ENCODE results near the gene SLC22A17. TPM values are rescaled to one million over a fixed set of nuclear protein-coding genes. Genes with fewer than 3 reads are reported as not detected.

The SLC22A17 gene
- total and polyA plus RNA-seq, 2 of the 13 experiments (the other 11 are each of a cell fraction or from before 2014, with no cell fraction given): 0.95 to 1.1 TPM

GRCh38 chr14:23306412-23307145 is 46.1 kb downstream of the SLC22A17 start, which contains the start of gene BCL2L2 (continued):
- TF ChIP-seq TFAP4 (IDR thresholded peaks at IDR 0.05; ENCODE audit: borderline replicate concordance, low read depth) (peak; percentile 90), ZC3H13 (CRISPR knock-in tag; IDR thresholded peaks at IDR 0.05) (no peak), TCF12 (IDR thresholded peaks at IDR 0.05) (no peak), TCF12 (CRISPR knock-in tag; IDR thresholded peaks at IDR 0.05) (peak; percentile 89; the same call in 1 of the 2 replicates), STAT5B (CRISPR knock-in tag; IDR thresholded peaks at IDR 0.05) (peak; percentile 29; the same call in 1 of the 2 replicates), HNRNPL (IDR thresholded peaks at IDR 0.05; ENCODE audit: low read depth, low read length) (peak; percentile 88), ZBTB40 (IDR thresholded peaks at IDR 0.05) (no peak), ZBTB40 (CRISPR knock-in tag; IDR thresholded peaks at IDR 0.05) (peak; percentile 90), ZBTB34 (CRISPR knock-in tag; IDR thresholded peaks at IDR 0.05) (peak; percentile 97), FIP1L1 (IDR thresholded peaks at IDR 0.05; ENCODE audit: borderline replicate concordance, insufficient read depth, low read depth, low read length) (0 out of 2 replicates have a peak, but pooled peaks have one; percentile 92), ZNF609 (CRISPR knock-in tag; IDR thresholded peaks at IDR 0.05; ENCODE audit: borderline replicate concordance) (peak; percentile 88)
